Natural killer cell (primary cell): ENCODE results near the gene TEC. TPM values are rescaled to one million over a fixed set of nuclear protein-coding genes. Genes with fewer than 3 reads are reported as not detected.

ENCODE experiments used
- ATAC-seq, 3 donors: fragments of 150-1000 bp in 2 of 3; fragments of 200-7000 bp in 1 of 3; cut with Tn5 transposase; 1 replicate in 1 of 3; 2 replicates in 2 of 3; pipeline ENCODE4 v1.10.0; 2021; ENCODE audit warnings: mild to moderate bottlenecking in 2 of 3, moderate library complexity in 2 of 3
- DNase-seq, 2 donors: peaks; one replicate each; pipeline versions ENCODE4 v3.0.0 to v3.0.0-alpha.2; 2013 to 2021; ENCODE audit warnings: mixed read lengths in 1 of 2
- H3K27ac ChIP-seq: one replicate; pipeline ENCODE4 v1.5.1; 2013; ENCODE audit warnings: mild to moderate bottlenecking, low read length
- H3K27me3 ChIP-seq: one replicate; pipeline ENCODE4 v1.6.1; 2013; ENCODE audit warnings: low read length; ENCODE audit not compliant: control insufficient read depth, insufficient read depth
- H3K36me3 ChIP-seq: one replicate; pipeline ENCODE4 v1.6.1; 2013; ENCODE audit warnings: low read length; ENCODE audit not compliant: control insufficient read depth, insufficient read depth
- H3K4me1 ChIP-seq: one replicate; pipeline ENCODE4 v1.6.1; 2013; ENCODE audit warnings: low read length; ENCODE audit not compliant: control insufficient read depth, insufficient read depth
- H3K4me3 ChIP-seq: one replicate; pipeline ENCODE4 v1.5.1; 2013; ENCODE audit warnings: low read length
- H3K9me3 ChIP-seq: one replicate; pipeline ENCODE4 v1.6.1; 2013; ENCODE audit warnings: low read length; ENCODE audit not compliant: control insufficient read depth, insufficient read depth
- H3K27ac Mint-ChIP-seq, 2 donors: one replicate each; pipeline ENCODE4 v1.8.0; 2022; ENCODE audit warnings: mild to moderate bottlenecking in 2 of 2, mixed read lengths in 2 of 2, moderate library complexity in 1 of 2
- H3K27me3 Mint-ChIP-seq, 2 donors: one replicate each; pipeline ENCODE4 v1.8.0; 2022; ENCODE audit warnings: low read depth in 2 of 2, mixed read lengths in 2 of 2
- H3K36me3 Mint-ChIP-seq: one replicate; pipeline ENCODE4 v1.8.0; 2022; ENCODE audit warnings: mixed read lengths
- H3K4me1 Mint-ChIP-seq, 2 donors: one replicate each; pipeline ENCODE4 v1.8.0; 2022; ENCODE audit warnings: mixed read lengths in 2 of 2
- H3K4me3 Mint-ChIP-seq: one replicate; pipeline ENCODE4 v1.8.0; 2022; ENCODE audit warnings: mild to moderate bottlenecking, moderate library complexity, mixed read lengths
- H3K9me3 Mint-ChIP-seq, 2 donors: one replicate each; pipeline ENCODE4 v1.8.0; 2022; ENCODE audit warnings: mixed read lengths in 2 of 2
- CTCF ChIP-seq: fragments of 200-600 bp; IDR thresholded peaks from one replicate; pipeline ENCODE4 v1.8.0; 2022; ENCODE audit warnings: antibody characterized with exemption
- WGBS: methylation state at CpG from one replicate; pipeline ENCODE4 v1.1.7; 2013; ENCODE audit warnings: missing lambda C conversion rate; ENCODE audit not compliant: insufficient coverage; 5-methylcytosine and 5-hydroxymethylcytosine counted together
- intact Hi-C: fragments of 100-400 bp; cut with micrococcal nuclease; formaldehyde crosslinking; loops from one replicate; pipeline ENCODE4 v1.14.2; 2022
- total RNA-seq, 4 donors: library from RNA; stranded (reverse); fragments of 120-200 nt in 1 of 4; gene quantifications; one replicate each; pipeline versions ENCODE4 v1.2.3 to v1.2.4, GENCODE V29; 2013 to 2022

The TEC gene
- total RNA-seq, 3 donors from 2014 or later (not counting 1 experiment from before 2014, with no cell fraction given): 4.0 to 7.4 (median 4.7) TPM

DNA sequence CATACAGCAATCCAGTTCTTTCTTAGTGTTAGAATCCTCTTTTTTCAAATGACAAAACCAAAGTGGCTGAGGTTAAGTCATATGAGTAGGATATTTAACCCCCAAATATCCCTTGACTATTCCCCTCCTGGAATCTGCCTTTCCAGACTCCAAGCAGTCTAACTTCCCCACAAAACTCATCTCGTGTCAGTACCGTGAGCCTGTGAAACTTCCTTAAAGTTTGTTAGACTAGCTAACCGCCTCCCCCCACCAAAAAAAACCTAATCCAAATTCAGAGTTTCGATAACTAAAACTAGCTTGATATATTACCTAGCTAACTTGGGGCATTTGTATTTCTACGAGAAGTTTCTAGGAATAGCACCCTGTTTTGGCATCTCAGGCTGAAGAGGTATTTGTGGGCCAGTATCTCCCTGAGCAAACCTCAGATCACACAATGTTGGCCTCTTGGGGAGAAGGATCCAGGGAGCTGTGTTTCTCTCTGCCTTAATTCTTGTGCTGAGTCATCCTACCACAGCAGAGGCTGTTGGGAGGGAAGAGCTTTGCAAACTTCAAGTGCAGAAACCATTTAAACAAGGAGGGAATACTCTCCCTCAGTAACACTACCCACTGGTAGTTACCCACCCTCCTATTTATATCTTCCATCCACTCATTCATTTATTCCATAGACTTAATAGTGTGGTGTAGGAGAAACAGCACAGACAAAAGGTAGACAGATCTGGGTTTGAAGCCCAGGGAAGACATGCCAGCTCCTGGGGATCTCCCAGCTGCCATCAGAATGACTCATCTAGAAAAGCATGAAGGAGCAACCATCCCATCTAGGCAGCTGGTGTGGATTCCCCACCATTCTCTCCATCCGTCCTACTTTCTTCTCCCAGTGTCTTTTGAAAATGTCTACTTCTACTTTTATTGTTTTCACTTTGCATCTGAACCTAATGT, 96.3 kb downstream of the TEC start:
- Histone ChIP-seq H3K4me1 (no peaks in the 10 kb centered on the region), H3K27me3 (no peaks in the 10 kb centered on the region), H3K4me3 (no peak overlapping the region), H3K27ac (no peak overlapping the region), H3K36me3 (peaks cover 4% of the 10 kb centered on the region), H3K9me3 (no peaks in the 10 kb centered on the region)
- WGBS: 68% methylated on average over 6 of the region's 6 CpGs
- intact Hi-C loops: no loop called here
- H3K27ac Mint-ChIP-seq: peak overlapping the region in 1 of 2 donors; percentile 32
- no peak overlapping the region for H3K4me3 Mint-ChIP-seq
- TF ChIP-seq CTCF: no peak
- H3K27me3 Mint-ChIP-seq: no peaks in the 10 kb centered on the region
- ATAC-seq (no peak), DNase-seq (no peak)
- H3K36me3 Mint-ChIP-seq: no peaks in the 10 kb centered on the region
- H3K4me1 Mint-ChIP-seq: peaks cover 0 to 6% of the 10 kb centered on the region in 2 donors
- H3K9me3 Mint-ChIP-seq: peaks cover 0 to 2% of the 10 kb centered on the region in 2 donors

DNA sequence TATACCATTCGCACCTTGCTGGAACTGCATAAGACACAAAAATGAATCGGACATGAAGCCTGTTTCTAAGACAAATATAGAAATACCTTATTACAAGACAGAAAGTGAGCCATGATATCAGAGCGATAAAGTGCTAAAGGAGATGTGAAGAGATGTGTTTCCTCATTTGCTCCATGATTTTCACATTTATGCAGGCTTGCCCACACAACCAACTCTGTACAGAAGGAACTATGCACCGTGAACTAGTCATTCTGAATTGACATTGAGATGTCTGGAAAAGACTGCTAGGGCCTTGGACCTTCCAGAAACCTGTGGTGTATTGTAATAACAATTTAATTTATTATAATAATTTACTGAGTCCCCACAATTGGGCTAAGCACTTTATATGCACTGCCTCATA, 97.0 kb downstream of the TEC start:
- no peaks in the 10 kb centered on the region for H3K36me3 Mint-ChIP-seq
- intact Hi-C loops: no loop called here
- ATAC-seq (no peak), DNase-seq (no peak)
- H3K4me3 ChIP-seq: no peak overlapping the region
- no peak overlapping the region for H3K27ac Mint-ChIP-seq
- peaks cover 8% of the 10 kb centered on the region for H3K36me3 ChIP-seq
- H3K27me3 Mint-ChIP-seq: no peaks in the 10 kb centered on the region
- H3K4me1 ChIP-seq: no peaks in the 10 kb centered on the region
- H3K9me3 ChIP-seq: no peaks in the 10 kb centered on the region
- no peak for TF ChIP-seq CTCF
- peaks cover 0 to 6% of the 10 kb centered on the region in 2 donors for H3K4me1 Mint-ChIP-seq
- H3K27ac ChIP-seq: no peak overlapping the region
- no peaks in the 10 kb centered on the region for H3K27me3 ChIP-seq
- no peak overlapping the region for H3K4me3 Mint-ChIP-seq
- WGBS: 100% methylated on average over 2 of the region's 4 CpGs
- H3K9me3 Mint-ChIP-seq: no peaks in the 10 kb centered on the region

- H3K4me3 Mint-ChIP-seq: no peak overlapping the region
- ATAC-seq (no peak), DNase-seq (no peak)
- H3K27ac Mint-ChIP-seq: no peak overlapping the region
- peaks cover 0 to 6% of the 10 kb centered on the region in 2 donors for H3K4me1 Mint-ChIP-seq
- Histone ChIP-seq H3K27ac (no peak overlapping the region), H3K36me3 (peaks cover 12% of the 10 kb centered on the region), H3K4me3 (no peak overlapping the region), H3K4me1 (no peaks in the 10 kb centered on the region), H3K9me3 (no peaks in the 10 kb centered on the region), H3K27me3 (no peaks in the 10 kb centered on the region)
- no peak for TF ChIP-seq CTCF
- H3K36me3 Mint-ChIP-seq: no peaks in the 10 kb centered on the region
- WGBS: 67% methylated on average over 1 of the region's 1 CpG
- no peaks in the 10 kb centered on the region for H3K27me3 Mint-ChIP-seq
- intact Hi-C loops: no loop called here
- no peaks in the 10 kb centered on the region for H3K9me3 Mint-ChIP-seq
Observed at GRCh38 chr4:48169636-48170035, 100.0 kb downstream of the TEC start.
